Astrocyte of the cerebellum (primary cell): Measurements from ENCODE around the gene NFYA.

Source experiments
- DNase-seq: peaks from one replicate; pipeline ENCODE4 v3.0.0-alpha.2; 2011; ENCODE audit warnings: low read depth
- H3K4me3 ChIP-seq: 2 replicates; pipeline ENCODE4 v1.5.1; 2011; ENCODE audit warnings: mild to moderate bottlenecking, low read depth, low read length, moderate library complexity
- in situ Hi-C: cut with HindIII; loops from 2 replicates; pipeline ENCODE4 v1.10.0; 2017; ENCODE audit warnings: low sequenced_read_pairs
- TF ChIP-seq, protein P1 (sequence below): IDR thresholded peaks from 2 replicates; pipeline ENCODE4 v1.5.1; 2012; ENCODE audit warnings: low read length, low read depth, moderate library complexity, mild to moderate bottlenecking; ENCODE audit errors: missing control alignments

The NFYA gene

GRCh38 chr6:41072836-41073202 is at the start of gene NFYA:
TSS of gene NFYA (plus strand) at chr6:41072974. CDS start at chr6:41079090, 6,116 bp downstream.
- in situ Hi-C loops = loop anchor here (25.0 kb wide), 1 partner anchor 1711 kb away; no protein-coding TSS in a partner anchor
- peak within 1 kb of the TSS; percentile 88 for H3K4me3 ChIP-seq
- no peak for DNase-seq
- TF ChIP-seq, protein P1, sequence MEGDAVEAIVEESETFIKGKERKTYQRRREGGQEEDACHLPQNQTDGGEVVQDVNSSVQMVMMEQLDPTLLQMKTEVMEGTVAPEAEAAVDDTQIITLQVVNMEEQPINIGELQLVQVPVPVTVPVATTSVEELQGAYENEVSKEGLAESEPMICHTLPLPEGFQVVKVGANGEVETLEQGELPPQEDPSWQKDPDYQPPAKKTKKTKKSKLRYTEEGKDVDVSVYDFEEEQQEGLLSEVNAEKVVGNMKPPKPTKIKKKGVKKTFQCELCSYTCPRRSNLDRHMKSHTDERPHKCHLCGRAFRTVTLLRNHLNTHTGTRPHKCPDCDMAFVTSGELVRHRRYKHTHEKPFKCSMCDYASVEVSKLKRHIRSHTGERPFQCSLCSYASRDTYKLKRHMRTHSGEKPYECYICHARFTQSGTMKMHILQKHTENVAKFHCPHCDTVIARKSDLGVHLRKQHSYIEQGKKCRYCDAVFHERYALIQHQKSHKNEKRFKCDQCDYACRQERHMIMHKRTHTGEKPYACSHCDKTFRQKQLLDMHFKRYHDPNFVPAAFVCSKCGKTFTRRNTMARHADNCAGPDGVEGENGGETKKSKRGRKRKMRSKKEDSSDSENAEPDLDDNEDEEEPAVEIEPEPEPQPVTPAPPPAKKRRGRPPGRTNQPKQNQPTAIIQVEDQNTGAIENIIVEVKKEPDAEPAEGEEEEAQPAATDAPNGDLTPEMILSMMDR = no peak

- H3K4me3 ChIP-seq = no peak overlapping the region
- DNase-seq = no peak
- in situ Hi-C loops = no loop called here
- TF ChIP-seq, protein P1 = no peak
These were observed 49.7 kb upstream of the NFYA start for GRCh38 chr6:41023114-41023513.

GRCh38 chr6:41025966-41026530 is 46.7 kb upstream of the NFYA start:
- in situ Hi-C loops = no loop called here
- DNase-seq = no peak
- TF ChIP-seq, protein P1 = no peak
- H3K4me3 ChIP-seq = no peak overlapping the region

DNA sequence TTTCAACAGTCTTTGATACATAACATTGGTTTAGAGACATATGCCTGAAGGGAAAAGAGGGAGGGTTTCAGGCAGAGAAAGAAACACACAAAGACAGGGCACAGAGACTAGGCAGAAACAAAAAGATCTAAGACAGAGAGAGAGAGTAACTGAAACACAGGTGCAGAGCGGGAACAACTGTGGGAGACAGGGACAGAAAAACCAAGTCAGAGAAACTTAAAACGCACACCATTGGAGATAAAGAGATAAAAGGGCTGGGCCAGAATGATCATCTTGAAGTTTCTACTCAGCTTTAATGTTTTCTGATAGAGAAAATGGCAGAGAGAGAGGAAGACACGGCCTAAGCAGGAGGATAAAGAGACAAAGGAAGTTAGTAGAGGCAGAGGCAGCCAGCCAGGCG is 45.5 kb upstream of the NFYA start:
- in situ Hi-C loops = no loop called here
- DNase-seq = no peak
- TF ChIP-seq, protein P1 = no peak
- peak overlapping the region; percentile 33 for H3K4me3 ChIP-seq

GRCh38 chr6:41027799-41028560 is 44.8 kb upstream of the NFYA start:
- in situ Hi-C loops = no loop called here
- peak overlapping the region; percentile 33 for H3K4me3 ChIP-seq
- TF ChIP-seq, protein P1 = peak; percentile 95
- DNase-seq = peak; percentile 15

GRCh38 chr6:41028561-41029412 is 44.0 kb upstream of the NFYA start:
- in situ Hi-C loops = no loop called here
- TF ChIP-seq, protein P1 = no peak
- H3K4me3 ChIP-seq = peak overlapping the region; percentile 33
- no peak for DNase-seq
